HG03571 (cell line): ENCODE results near the gene C14orf132.

Source experiments
- ATAC-seq: cut with Tn5 transposase; IDR thresholded peaks from one replicate; pipeline ENCODE4 v1.9.1; 2021; ENCODE audit not compliant: unreplicated experiment

The C14orf132 gene

GRCh38 chr14:96117101-96117897 is 78.1 kb downstream of the C14orf132 start:
- no peak for ATAC-seq

GRCh38 chr14:96117960-96118359 is 78.8 kb downstream of the C14orf132 start:
- no peak for ATAC-seq

DNA sequence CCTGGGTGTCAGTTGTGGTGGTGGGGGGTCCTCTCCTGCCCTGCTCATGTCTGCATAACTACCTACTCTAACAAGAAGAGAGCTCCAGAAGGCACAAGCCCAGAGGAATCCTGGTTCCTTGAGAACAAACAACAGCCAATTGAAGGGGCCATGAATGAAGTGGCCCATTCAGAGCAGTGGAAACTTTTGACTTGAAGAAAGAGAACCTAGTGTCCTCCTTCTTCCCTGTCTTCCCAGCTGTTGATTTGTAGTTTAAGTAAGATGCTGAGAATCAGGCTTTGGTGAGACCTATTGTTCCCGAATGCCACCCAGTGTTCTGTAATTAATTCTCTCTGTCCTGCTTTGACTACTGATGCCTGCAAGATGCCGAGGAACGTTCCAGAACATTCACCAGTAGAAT is 79.2 kb downstream of the C14orf132 start:
- no peak for ATAC-seq

GRCh38 chr14:96119947-96120346 is 80.8 kb downstream of the C14orf132 start:
- no peak for ATAC-seq

- no peak for ATAC-seq
Observed at GRCh38 chr14:96120392-96120791, 81.2 kb downstream of the C14orf132 start.

GRCh38 chr14:96120941-96121340 is 81.8 kb downstream of the C14orf132 start:
- ATAC-seq = no peak

DNA sequence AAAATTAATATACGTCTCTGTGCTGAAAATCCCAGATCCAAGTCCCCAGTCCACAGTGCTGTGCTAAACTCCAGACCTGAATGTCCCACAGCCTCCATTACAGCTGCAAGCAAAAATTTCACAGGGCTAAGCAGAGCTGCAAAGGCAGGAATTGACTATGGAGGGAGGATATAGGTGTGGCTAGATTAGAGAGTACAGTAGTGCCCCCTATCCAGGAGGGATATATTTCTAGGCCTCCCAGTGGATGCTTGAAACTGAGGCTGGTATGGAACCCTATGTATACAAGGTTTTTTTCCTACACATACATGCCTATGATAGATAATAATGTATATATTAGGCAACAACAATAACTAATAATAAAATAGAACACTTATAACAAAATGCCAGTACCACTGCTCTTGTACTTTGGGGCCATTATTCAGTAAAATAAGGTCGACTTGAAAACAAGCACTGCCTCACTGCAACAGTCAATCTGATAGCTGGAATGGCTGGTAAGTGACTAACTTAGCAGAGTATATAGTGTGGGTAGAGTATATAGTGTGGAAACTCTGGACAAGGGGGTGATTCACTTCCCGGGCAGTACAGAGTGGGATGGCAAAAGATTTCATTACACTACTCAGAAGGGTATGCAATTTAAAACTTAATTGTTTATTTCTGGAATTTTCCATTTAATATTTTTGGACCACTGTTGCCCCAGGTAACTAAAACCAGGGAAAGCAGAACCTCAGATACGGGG is 82.7 kb downstream of the C14orf132 start:
- ATAC-seq = no peak

DNA sequence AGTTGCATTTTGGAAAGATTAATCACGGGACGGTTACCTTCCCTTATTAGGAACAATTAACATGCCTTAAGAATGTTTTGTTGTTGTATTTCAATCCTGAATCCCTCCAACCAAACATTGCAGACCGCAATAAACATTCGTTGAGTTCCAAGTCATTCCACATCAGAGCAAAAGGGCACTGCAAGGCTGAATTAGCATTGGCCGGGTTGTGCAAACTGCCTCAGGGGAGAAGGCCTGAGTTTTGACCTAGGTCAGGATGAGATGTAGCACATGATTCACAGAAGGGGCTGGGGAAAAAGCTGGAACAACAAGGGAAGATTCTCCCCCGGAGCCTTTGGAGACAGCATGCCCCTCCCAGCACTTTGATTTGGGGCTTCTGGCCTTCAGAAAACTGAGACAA is 83.3 kb downstream of the C14orf132 start:
- no peak for ATAC-seq

- no peak for ATAC-seq
Observed at GRCh38 chr14:96125536-96125935, 86.4 kb downstream of the C14orf132 start.

GRCh38 chr14:96126339-96126782 is 87.2 kb downstream of the C14orf132 start:
- no peak for ATAC-seq

GRCh38 chr14:96126783-96127271 is 87.7 kb downstream of the C14orf132 start:
- ATAC-seq = no peak

GRCh38 chr14:96129128-96129736 is 90.1 kb downstream of the C14orf132 start:
- no peak for ATAC-seq

GRCh38 chr14:96130391-96130790 is 91.2 kb downstream of the C14orf132 start:
- ATAC-seq = no peak

DNA sequence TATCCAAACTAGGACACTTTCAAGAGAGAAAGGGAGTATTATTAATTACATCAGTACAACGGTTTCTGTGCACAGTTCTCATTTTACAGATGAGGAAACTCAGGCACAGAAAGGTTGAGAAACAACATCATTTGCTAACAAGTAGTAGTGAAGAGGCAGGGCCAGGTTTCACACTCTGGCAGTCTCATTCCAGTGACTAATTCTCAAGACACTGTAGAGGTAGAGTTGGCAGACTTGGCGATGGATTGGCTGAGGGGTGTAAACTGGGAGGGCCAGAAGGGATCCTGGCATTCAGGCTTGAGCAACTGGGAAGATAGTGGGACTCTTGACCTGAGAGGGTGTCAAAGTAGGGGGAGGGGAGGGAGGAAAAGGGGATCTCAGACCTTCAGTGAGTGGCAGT is 91.7 kb downstream of the C14orf132 start:
- no peak for ATAC-seq

- ATAC-seq = no peak
Observed at GRCh38 chr14:96131836-96132235, 92.7 kb downstream of the C14orf132 start.

GRCh38 chr14:96134508-96134907 is 95.3 kb downstream of the C14orf132 start:
- no peak for ATAC-seq

DNA sequence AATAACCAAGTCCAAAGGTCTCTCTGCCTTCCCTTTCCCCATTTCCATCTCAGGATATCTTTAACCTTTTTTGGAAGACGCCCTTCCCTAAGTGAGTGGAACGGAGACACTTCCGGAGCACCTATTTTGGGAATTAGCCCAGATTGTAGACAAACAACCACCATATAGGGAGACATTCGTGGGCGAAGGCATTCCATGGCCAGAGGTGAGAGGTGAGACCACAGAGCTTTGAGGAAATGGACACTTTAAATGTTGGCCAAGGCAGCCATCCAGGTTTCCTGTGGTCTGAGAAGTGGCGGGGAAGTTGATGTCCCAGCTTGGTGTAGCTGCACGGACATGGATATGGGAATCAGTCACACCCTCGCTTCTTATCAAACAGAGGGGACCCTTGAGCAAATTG is 96.1 kb downstream of the C14orf132 start:
- ATAC-seq = no peak

DNA sequence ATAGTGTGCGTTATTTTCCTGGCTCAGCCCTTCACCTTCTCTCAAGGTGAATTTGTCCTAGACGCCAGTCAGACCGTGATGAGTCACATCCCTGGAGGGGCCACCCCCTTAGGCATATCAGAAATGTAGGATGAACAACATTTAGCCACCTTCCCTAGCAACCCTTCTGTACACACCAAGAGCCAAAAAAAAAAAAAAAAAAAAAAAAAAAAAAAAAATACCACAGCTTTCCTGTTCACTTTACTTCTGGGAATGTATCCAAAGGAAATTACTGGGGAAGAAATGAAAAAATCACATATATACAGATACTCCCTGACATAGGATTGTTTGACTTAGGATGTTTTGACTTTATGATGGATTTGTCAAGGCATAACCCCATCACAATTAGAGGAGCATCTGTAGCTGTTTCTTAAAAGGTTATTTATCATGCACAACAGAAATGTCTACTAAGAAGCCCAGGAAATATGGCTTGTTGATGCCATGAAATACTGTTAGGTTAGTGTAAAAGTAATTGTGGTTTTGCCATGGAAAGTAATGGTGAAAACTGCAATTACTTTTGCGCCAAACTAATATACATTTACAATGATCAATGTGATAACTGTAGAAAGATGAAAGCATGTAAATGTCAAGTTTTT is 97.3 kb downstream of the C14orf132 start:
- ATAC-seq = no peak

DNA sequence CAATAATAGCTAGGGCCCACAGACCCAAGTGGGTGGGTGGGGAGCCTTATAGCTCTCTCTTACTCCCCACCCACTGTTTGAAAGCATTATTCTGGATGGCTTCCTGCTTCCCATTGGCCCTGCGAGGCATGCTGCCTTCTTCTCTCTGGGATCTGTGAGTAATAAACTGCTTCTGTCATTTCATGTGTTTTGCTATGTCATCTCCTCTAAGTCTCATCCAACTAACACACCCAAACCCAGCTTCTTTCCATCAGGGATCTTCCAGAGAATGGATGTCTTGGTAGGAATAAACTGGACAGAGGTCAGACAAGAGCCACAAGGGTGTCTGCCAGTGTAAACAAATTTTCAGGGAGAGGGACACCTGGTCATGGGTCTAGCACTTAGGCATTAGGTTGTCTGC is 99.1 kb downstream of the C14orf132 start:
- no peak for ATAC-seq

DNA sequence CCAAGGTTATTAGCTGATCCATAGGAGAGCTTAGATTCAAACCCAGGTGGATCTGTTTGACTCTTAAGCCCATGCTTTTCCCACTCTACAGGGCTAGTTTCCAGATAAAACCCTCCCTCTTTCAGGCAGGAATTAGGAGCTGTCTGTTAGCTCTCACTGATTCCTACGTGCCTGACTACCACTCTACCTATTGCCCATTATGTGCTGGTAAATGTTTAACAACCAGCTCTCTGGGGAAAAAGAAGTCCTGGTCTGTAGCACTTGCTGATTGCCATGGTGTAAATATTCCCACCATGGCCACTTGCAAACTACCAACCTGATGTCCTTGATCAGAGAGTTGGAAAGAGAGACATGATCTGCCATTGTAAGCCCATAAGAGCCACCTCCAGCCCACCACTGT is 100.0 kb downstream of the C14orf132 start:
- no peak for ATAC-seq

GRCh38 chr14:96139879-96140278 is 100.7 kb downstream of the C14orf132 start:
- ATAC-seq = no peak
